Tibial artery (tissue), 4 donors: ENCODE data around the gene BCL6B.

Experiments
- DNase-seq, 2 donors: peaks; one replicate each; pipeline ENCODE4 v3.0.0-alpha.2; 2019
- H3K27ac ChIP-seq, 2 donors: fragments of 200-600 bp; sonication (generic) in 1 of 2; 1 replicate in 1 of 2; 2 replicates in 1 of 2; pipeline ENCODE4 v1.5.1; 2018 to 2019; ENCODE audit warnings: mild to moderate bottlenecking in 1 of 2
- H3K27me3 ChIP-seq, 2 donors: fragments of 200-600 bp; sonication (generic) in 1 of 2; one replicate each; pipeline versions ENCODE4 v1.5.1 to v1.6.0; 2016 to 2019
- H3K36me3 ChIP-seq, 3 donors: fragments of 200-600 bp; sonication (generic) in 2 of 3; one replicate each; pipeline ENCODE4 v1.5.1; 2016 to 2019; ENCODE audit warnings: mild to moderate bottlenecking in 2 of 3
- H3K4me1 ChIP-seq, 4 donors: fragments of 200-600 bp; sonication (generic) in 2 of 4; 1 replicate in 3 of 4; 2 replicates in 1 of 4; pipeline ENCODE4 v1.5.1; 2016 to 2019
- H3K4me3 ChIP-seq, 2 donors: fragments of 200-600 bp; sonication (generic) in 1 of 2; 1 replicate in 1 of 2; 2 replicates in 1 of 2; pipeline ENCODE4 v1.5.1; 2018 to 2019; ENCODE audit warnings: mild to moderate bottlenecking in 2 of 2
- H3K9me3 ChIP-seq, 3 donors: fragments of 200-600 bp; sonication (generic) in 1 of 3; one replicate each; pipeline ENCODE4 v1.5.1; 2016 to 2019
- intact Hi-C: fragments of 100-400 bp; cut with DNase I; formaldehyde crosslinking; loops from one replicate; pipeline ENCODE4 v1.15.0; 2023; ENCODE audit warnings: low total_unique reads
- TF ChIP-seq, protein P1 (sequence below), 2 experiments: fragments of 200-600 bp in 1 of 2; fragments of 450-650 bp in 1 of 2; IDR thresholded peaks; one replicate each; pipeline ENCODE4 v1.5.1; 2017 to 2019; ENCODE audit warnings: antibody characterized with exemption in 2 of 2, mild to moderate bottlenecking in 1 of 2, moderate library complexity in 1 of 2

Gene BCL6B

DNA sequence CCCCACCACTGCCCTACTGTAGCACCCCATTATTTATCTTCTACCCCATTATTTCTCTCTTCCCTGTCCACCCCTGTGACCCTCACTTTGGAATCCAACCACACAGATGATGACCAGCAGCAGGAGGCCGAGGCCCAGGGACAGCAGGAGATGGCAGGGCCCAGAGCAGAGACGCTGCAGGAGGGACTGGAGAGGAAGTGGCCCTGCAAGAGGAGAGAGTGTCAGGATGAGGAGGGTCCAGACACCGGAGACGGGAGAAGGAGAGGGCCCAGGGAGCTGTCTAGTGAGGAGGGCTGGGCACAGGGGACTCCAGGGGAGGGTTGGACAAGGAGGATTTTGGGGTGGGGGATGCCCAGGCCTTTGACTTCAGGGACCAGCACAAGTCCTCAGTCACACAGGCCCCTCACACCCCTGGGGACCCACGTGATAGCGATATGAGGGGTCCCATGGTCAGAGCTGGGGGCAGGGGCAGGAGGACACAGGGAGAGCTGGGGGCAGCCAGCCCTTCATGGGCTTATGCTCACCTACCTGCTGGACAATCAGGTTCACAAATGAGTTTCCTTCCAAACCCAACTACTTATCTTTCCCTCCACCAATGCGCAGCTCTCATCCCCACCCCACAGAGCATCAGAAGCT, 55.2 kb downstream of the BCL6B start:
- intact Hi-C loops = no loop called here
- H3K27ac ChIP-seq = no peak overlapping the region
- no peaks in the 10 kb centered on the region for H3K27me3 ChIP-seq
- H3K36me3 ChIP-seq = no peaks in the 10 kb centered on the region
- no peaks in the 10 kb centered on the region for H3K9me3 ChIP-seq
- no peak overlapping the region for H3K4me3 ChIP-seq
- TF ChIP-seq, protein P1, sequence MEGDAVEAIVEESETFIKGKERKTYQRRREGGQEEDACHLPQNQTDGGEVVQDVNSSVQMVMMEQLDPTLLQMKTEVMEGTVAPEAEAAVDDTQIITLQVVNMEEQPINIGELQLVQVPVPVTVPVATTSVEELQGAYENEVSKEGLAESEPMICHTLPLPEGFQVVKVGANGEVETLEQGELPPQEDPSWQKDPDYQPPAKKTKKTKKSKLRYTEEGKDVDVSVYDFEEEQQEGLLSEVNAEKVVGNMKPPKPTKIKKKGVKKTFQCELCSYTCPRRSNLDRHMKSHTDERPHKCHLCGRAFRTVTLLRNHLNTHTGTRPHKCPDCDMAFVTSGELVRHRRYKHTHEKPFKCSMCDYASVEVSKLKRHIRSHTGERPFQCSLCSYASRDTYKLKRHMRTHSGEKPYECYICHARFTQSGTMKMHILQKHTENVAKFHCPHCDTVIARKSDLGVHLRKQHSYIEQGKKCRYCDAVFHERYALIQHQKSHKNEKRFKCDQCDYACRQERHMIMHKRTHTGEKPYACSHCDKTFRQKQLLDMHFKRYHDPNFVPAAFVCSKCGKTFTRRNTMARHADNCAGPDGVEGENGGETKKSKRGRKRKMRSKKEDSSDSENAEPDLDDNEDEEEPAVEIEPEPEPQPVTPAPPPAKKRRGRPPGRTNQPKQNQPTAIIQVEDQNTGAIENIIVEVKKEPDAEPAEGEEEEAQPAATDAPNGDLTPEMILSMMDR (IDR thresholded peaks at IDR 0.05) = no peak
- peaks cover 0 to 4% (median 0%) of the 10 kb centered on the region in 4 donors for H3K4me1 ChIP-seq
- no peak for DNase-seq

GRCh38 chr17:7078711-7079110, 55.9 kb downstream of the BCL6B start:
- Histone ChIP-seq H3K4me3 (no peak overlapping the region), H3K9me3 (no peaks in the 10 kb centered on the region), H3K4me1 (peaks cover 0 to 4% (median 0%) of the 10 kb centered on the region in 4 donors), H3K27me3 (no peaks in the 10 kb centered on the region), H3K27ac (no peak overlapping the region), H3K36me3 (no peaks in the 10 kb centered on the region)
- no peak for DNase-seq
- intact Hi-C loops = no loop called here
- TF ChIP-seq, protein P1 (IDR thresholded peaks at IDR 0.05) = no peak
